ENCODE measurements around the gene MEGF9.

- TF ChIP-seq, protein P1, sequence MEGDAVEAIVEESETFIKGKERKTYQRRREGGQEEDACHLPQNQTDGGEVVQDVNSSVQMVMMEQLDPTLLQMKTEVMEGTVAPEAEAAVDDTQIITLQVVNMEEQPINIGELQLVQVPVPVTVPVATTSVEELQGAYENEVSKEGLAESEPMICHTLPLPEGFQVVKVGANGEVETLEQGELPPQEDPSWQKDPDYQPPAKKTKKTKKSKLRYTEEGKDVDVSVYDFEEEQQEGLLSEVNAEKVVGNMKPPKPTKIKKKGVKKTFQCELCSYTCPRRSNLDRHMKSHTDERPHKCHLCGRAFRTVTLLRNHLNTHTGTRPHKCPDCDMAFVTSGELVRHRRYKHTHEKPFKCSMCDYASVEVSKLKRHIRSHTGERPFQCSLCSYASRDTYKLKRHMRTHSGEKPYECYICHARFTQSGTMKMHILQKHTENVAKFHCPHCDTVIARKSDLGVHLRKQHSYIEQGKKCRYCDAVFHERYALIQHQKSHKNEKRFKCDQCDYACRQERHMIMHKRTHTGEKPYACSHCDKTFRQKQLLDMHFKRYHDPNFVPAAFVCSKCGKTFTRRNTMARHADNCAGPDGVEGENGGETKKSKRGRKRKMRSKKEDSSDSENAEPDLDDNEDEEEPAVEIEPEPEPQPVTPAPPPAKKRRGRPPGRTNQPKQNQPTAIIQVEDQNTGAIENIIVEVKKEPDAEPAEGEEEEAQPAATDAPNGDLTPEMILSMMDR (IDR thresholded peaks at IDR 0.05), result no peak
- TF ChIP-seq ELF1 (IDR thresholded peaks at IDR 0.05) (no peak), RAD21 (IDR thresholded peaks at IDR 0.05; ENCODE audit: low read length) (no peak)
These were observed 147.2 kb downstream of the MEGF9 start for GRCh38 chr9:120567081-120567480.

Data from SK-N-SH (cell line).